Endothelial cell of umbilical vein (primary cell): Measurements from ENCODE around the gene MMP25. TPM values are rescaled to one million over a fixed set of nuclear protein-coding genes. Genes with fewer than 3 reads are reported as not detected.
"Not testable (repeated sequence)": the region's sequence is repeated elsewhere in the genome, so short reads cannot be mapped to it uniquely, and the experiment has no call there.

Experiments
- BruUV-seq: library from RNA; stranded (reverse); fragments of 400-500 nt; replicated peaks from 2 replicates; lab custom pipeline; 2021; lab: Mats Ljungman, UMichigan
- CTCF ChIA-PET: fragments of 300-600, 350-600 bp; sonication (Branson Sonifier 250); formaldehyde crosslinking; loops from one replicate; lab custom pipeline; 2021; ENCODE audit warnings: antibody characterized with exemption, inconsistent platforms; lab: Charles Lee
- POLR2A ChIA-PET: fragments of 300-600, 350-600 bp; sonication (Branson Sonifier 250); formaldehyde crosslinking; loops from one replicate; lab custom pipeline; 2021; ENCODE audit warnings: antibody characterized with exemption, inconsistent platforms; lab: Charles Lee
- DNase-seq: peaks from one replicate; pipeline ENCODE4 v3.0.0-alpha.2; 2011; ENCODE audit warnings: low read depth, low spot score
- FAIRE-seq: peaks from 2 replicates; lab custom pipeline; 2011; peaks lifted over from hg19 to GRCh38; lab: Jason Lieb, UNC
- H2AFZ ChIP-seq: 2 replicates; pipeline ENCODE4 v1.6.0; 2012; ENCODE audit warnings: low read depth, low read length, control low read depth, inconsistent platforms
- H3K27ac ChIP-seq: 2 replicates; pipeline ENCODE4 v1.5.1; 2011; ENCODE audit warnings: low read depth, mild to moderate bottlenecking, control low read depth, low read length, moderate library complexity; ENCODE audit not compliant: insufficient read depth
- H3K27me3 ChIP-seq, 2 experiments: 2 replicates each; pipeline versions ENCODE4 v1.6.0 to v1.6.1; 2011; ENCODE audit warnings: low read length in 2 of 2, mixed read lengths in 1 of 2; ENCODE audit not compliant: control insufficient read depth in 2 of 2, insufficient read depth in 2 of 2
- H3K36me3 ChIP-seq, 2 experiments: 2 replicates in 1 of 2; 3 replicates in 1 of 2; pipeline ENCODE4 v1.5.1; 2011; ENCODE audit warnings: low read length in 2 of 2, mild to moderate bottlenecking in 1 of 2, moderate library complexity in 1 of 2; ENCODE audit not compliant: control insufficient read depth in 2 of 2, insufficient read depth in 2 of 2; ENCODE audit errors: extremely low read depth in 1 of 2
- H3K4me1 ChIP-seq: 3 replicates; pipeline ENCODE4 v1.5.1; 2011; ENCODE audit warnings: mild to moderate bottlenecking, low read length; ENCODE audit not compliant: control insufficient read depth, insufficient read depth; ENCODE audit errors: extremely low read depth
- H3K4me2 ChIP-seq: 2 replicates; pipeline ENCODE4 v1.6.1; 2011; ENCODE audit warnings: low read length, control low read depth, mixed read lengths; ENCODE audit not compliant: insufficient read depth
- H3K4me3 ChIP-seq, 3 experiments: fragments of 200-600 bp in 1 of 3; sonication (generic), shearing (Covaris generic) in 1 of 3; replicated peaks in 1 of 3; 2 replicates each; pipeline ENCODE4 v1.5.1; 2011 to 2016; ENCODE audit warnings: control low read depth in 3 of 3, low read length in 3 of 3, mild to moderate bottlenecking in 2 of 3, inconsistent platforms in 1 of 3, low read depth in 1 of 3, moderate library complexity in 1 of 3; ENCODE audit not compliant: insufficient read depth in 1 of 3
- H3K79me2 ChIP-seq: 2 replicates; pipeline ENCODE4 v1.6.0; 2012; ENCODE audit warnings: low read length, inconsistent platforms; ENCODE audit not compliant: control insufficient read depth, insufficient read depth
- H3K9ac ChIP-seq: replicated peaks from 2 replicates; pipeline ENCODE3; 2011; ENCODE audit warnings: low read length, control low read depth; ENCODE audit not compliant: insufficient read depth; ENCODE audit errors: extremely low read depth
- H3K9me1 ChIP-seq: replicated peaks from 3 replicates; pipeline ENCODE4 v1.6.0; 2011; ENCODE audit warnings: mild to moderate bottlenecking, low read length; ENCODE audit not compliant: control insufficient read depth, insufficient read depth; ENCODE audit errors: extremely low read depth
- H3K9me3 ChIP-seq: replicated peaks from 2 replicates; pipeline ENCODE4 v1.5.1; 2012; ENCODE audit warnings: low read length, inconsistent platforms; ENCODE audit not compliant: control insufficient read depth, insufficient read depth
- H4K20me1 ChIP-seq: replicated peaks from 2 replicates; pipeline ENCODE3; 2011; ENCODE audit warnings: mild to moderate bottlenecking, low read length; ENCODE audit not compliant: control insufficient read depth, insufficient read depth; ENCODE audit errors: extremely low read depth
- EZH2 ChIP-seq: IDR thresholded peaks from 2 replicates; pipeline ENCODE4 v1.6.1; 2012; ENCODE audit warnings: borderline replicate concordance, low read depth, mild to moderate bottlenecking, moderate library complexity, low read length, inconsistent platforms; ENCODE audit not compliant: severe bottlenecking
- FOS ChIP-seq: IDR thresholded peaks from 2 replicates; pipeline ENCODE4 v1.6.1; 2011; ENCODE audit warnings: mild to moderate bottlenecking, low read length, moderate library complexity, borderline replicate concordance; ENCODE audit not compliant: insufficient read depth
- JUN ChIP-seq: IDR thresholded peaks from 2 replicates; pipeline ENCODE4 v1.6.1; 2011; ENCODE audit warnings: borderline replicate concordance, low read depth; ENCODE audit not compliant: insufficient read length, insufficient read depth
- MYC ChIP-seq: IDR thresholded peaks from one replicate; pipeline ENCODE4 v1.6.1; 2011; ENCODE audit warnings: mild to moderate bottlenecking, low read depth, low read length
- POLR2A ChIP-seq: IDR thresholded peaks from 2 replicates; pipeline ENCODE4 v1.6.1; 2012; ENCODE audit warnings: low read depth, mild to moderate bottlenecking, control low read depth, low read length
- dilution Hi-C: fragments of 300-500 bp; cut with MboI; formaldehyde crosslinking; loops from one replicate; pipeline ENCODE4 v1.15.0; 2019; ENCODE audit warnings: low sequenced_read_pairs; ENCODE audit not compliant: extremely low pct_ligation_motif_present
- intact Hi-C: fragments of 100-400 bp; cut with micrococcal nuclease; formaldehyde crosslinking; loops from one replicate; pipeline ENCODE4 v1.10.0; 2022
- polyA plus RNA-seq, 4 experiments: library from polyadenylated mRNA; depleted of rRNA in 3 of 4; stranded (reverse) in 3 of 4; unstranded in 1 of 4; fragments of >200 nt; gene quantifications; 2 replicates each; pipeline versions ENCODE4 v1.2.1 to v1.2.3, GENCODE V29; 2011 to 2012; ENCODE audit warnings: missing spikeins in 1 of 4
- total RNA-seq: library from RNA; stranded (reverse); gene quantifications from 2 replicates; pipeline ENCODE4 v1.2.3, GENCODE V29; 2021
- TF ChIP-seq, protein P1 (sequence below), 2 donors: IDR thresholded peaks; 1 replicate in 1 of 2; 2 replicates in 1 of 2; pipeline ENCODE4 v1.5.1; 2011; ENCODE audit warnings: low read length in 2 of 2, mild to moderate bottlenecking in 2 of 2, moderate library complexity in 2 of 2, control low read depth in 1 of 2, inconsistent platforms in 1 of 2, low read depth in 1 of 2; ENCODE audit not compliant: insufficient read depth in 1 of 2; ENCODE audit errors: extremely low read depth in 1 of 2

The MMP25 gene
- total and polyA plus RNA-seq, 2 donors (not counting 3 experiments of a cell fraction or from before 2014, with no cell fraction given) = 0.08 to 0.35 TPM

DNA sequence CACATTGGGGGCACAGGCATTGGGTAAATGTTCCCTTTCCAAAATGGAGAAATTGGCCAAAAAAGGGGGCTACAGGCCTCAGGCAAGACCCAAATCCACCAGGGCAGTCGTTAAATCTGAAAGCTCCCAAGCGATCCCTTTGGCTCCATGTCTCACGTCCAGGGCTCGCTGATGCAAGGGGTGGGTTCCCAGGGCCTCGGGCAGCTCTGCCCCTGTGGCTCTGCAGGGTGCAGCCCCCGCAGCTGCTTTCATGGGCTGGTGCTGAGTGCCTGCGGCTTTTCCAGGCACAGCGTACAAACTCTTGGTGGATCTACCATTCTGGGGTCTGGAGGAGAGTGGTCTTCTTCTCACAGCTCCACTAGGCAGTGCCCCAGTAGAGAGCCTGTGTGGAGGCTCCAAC is 37.0 kb downstream of the MMP25 start:
- H3K4me1 ChIP-seq = peaks cover 22% of the 10 kb centered on the region
- H3K79me2 ChIP-seq, H3K9ac ChIP-seq, dilution Hi-C loops, POLR2A ChIA-PET, H3K4me2 ChIP-seq, H3K9me1 ChIP-seq, intact Hi-C loops, H3K27ac ChIP-seq, H2AFZ ChIP-seq, H3K9me3 ChIP-seq, H4K20me1 ChIP-seq, H3K4me3 ChIP-seq, FAIRE-seq, H3K27me3 ChIP-seq, H3K36me3 ChIP-seq, BruUV-seq, DNase-seq: not testable (repeated sequence)
- CTCF ChIA-PET = interaction anchor here (1.1 kb wide), 1 partner anchor 24 kb away, joined by 3 read pairs; no protein-coding TSS in a partner anchor

DNA sequence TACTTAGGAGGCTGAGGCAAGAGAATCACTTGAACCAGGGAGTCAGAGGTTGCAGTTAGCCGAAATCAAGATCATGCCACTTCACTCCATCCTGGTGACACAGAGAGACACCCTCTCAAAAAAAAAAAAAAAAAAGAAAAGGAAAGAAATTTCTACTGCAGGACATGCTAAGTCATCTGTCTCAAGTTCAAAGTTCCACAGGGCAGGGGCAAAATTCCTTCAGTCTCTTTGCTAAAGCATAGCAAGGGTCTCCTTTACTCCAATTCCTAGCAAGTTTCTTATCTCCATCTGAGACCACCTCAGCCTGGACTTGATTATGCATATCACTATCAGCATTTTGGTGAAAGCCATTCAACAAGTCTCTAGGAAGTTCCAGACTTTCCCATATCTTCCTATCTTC is 38.1 kb downstream of the MMP25 start:
- Histone ChIP-seq H3K4me1 (peaks cover 25% of the 10 kb centered on the region), H3K27me3 (no peaks in the 10 kb centered on the region), H3K9me1 (no peaks in the 10 kb centered on the region), H3K9ac (no peak overlapping the region), H3K79me2 (no peaks in the 10 kb centered on the region), H3K4me3 (no peak overlapping the region), H4K20me1 (no peaks in the 10 kb centered on the region), H3K9me3 (no peaks in the 10 kb centered on the region), H3K36me3 (no peaks in the 10 kb centered on the region), H2AFZ (no peak overlapping the region), H3K4me2 (no peak overlapping the region), H3K27ac (no peak overlapping the region)
- intact Hi-C loops (no loop called here), dilution Hi-C loops (no loop called here)
- POLR2A ChIA-PET = no interaction called here
- CTCF ChIA-PET = interaction anchor here (1.1 kb wide), 1 partner anchor 25 kb away, joined by 3 read pairs; no protein-coding TSS in a partner anchor
- no TSS peak for BruUV-seq
- FAIRE-seq (no peak), DNase-seq (no peak)
- TF ChIP-seq MYC (no peak), EZH2 (no peak), POLR2A (no peak), FOS (no peak), JUN (no peak)
- TF ChIP-seq, protein P1, sequence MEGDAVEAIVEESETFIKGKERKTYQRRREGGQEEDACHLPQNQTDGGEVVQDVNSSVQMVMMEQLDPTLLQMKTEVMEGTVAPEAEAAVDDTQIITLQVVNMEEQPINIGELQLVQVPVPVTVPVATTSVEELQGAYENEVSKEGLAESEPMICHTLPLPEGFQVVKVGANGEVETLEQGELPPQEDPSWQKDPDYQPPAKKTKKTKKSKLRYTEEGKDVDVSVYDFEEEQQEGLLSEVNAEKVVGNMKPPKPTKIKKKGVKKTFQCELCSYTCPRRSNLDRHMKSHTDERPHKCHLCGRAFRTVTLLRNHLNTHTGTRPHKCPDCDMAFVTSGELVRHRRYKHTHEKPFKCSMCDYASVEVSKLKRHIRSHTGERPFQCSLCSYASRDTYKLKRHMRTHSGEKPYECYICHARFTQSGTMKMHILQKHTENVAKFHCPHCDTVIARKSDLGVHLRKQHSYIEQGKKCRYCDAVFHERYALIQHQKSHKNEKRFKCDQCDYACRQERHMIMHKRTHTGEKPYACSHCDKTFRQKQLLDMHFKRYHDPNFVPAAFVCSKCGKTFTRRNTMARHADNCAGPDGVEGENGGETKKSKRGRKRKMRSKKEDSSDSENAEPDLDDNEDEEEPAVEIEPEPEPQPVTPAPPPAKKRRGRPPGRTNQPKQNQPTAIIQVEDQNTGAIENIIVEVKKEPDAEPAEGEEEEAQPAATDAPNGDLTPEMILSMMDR (IDR thresholded peaks at IDR 0.05; ENCODE audit: extremely low read depth in 1 of 2, insufficient read depth in 1 of 2, low read depth in 1 of 2, low read length in 2 of 2) = no peak
